Stimulated activated memory B cell treated with anti-CD40 and anti-IgM and Interleukin-4, amounts not matched to agents 10 μg/mL and 1 μg/mL and 100 μg/mL, for 72 hours (primary cell): ENCODE data around the gene EEIG2.

Experiments
- ATAC-seq: fragments of 150-1000 bp; cut with Tn5 transposase; 2 replicates; pipeline ENCODE4 v1.10.0; 2021
- H3K27ac Mint-ChIP-seq: one replicate; pipeline ENCODE4 v1.8.0; 2022; ENCODE audit warnings: mild to moderate bottlenecking, mixed read lengths
- H3K27me3 Mint-ChIP-seq: one replicate; pipeline ENCODE4 v1.8.0; 2022; ENCODE audit warnings: mixed read lengths
- H3K36me3 Mint-ChIP-seq: one replicate; pipeline ENCODE4 v1.8.0; 2022; ENCODE audit warnings: mixed read lengths
- H3K4me1 Mint-ChIP-seq: one replicate; pipeline ENCODE4 v1.8.0; 2022; ENCODE audit warnings: mixed read lengths
- H3K4me3 Mint-ChIP-seq: one replicate; pipeline ENCODE4 v1.8.0; 2022; ENCODE audit warnings: mild to moderate bottlenecking, moderate library complexity, mixed read lengths
- H3K9me3 Mint-ChIP-seq: one replicate; pipeline ENCODE4 v1.8.0; 2022; ENCODE audit warnings: mixed read lengths

The EEIG2 gene

GRCh38 chr1:108561689-108562326 lies 1.9 kb downstream of the EEIG2 start:
- Mint-ChIP-seq H3K4me1 (peaks cover 26% of the 10 kb centered on the region), H3K4me3 (peak overlapping the region; percentile 36), H3K27ac (no peak overlapping the region), H3K9me3 (no peaks in the 10 kb centered on the region), H3K27me3 (no peaks in the 10 kb centered on the region), H3K36me3 (peaks cover 5% of the 10 kb centered on the region)
- peak; percentile 69 for ATAC-seq

GRCh38 chr1:108563808-108564207 lies 3.9 kb downstream of the EEIG2 start:
- Mint-ChIP-seq H3K27me3 (no peaks in the 10 kb centered on the region), H3K27ac (no peak overlapping the region), H3K4me1 (peaks cover 26% of the 10 kb centered on the region), H3K4me3 (no peak overlapping the region), H3K9me3 (no peaks in the 10 kb centered on the region), H3K36me3 (peaks cover 5% of the 10 kb centered on the region)
- no peak for ATAC-seq

- Mint-ChIP-seq H3K27me3 (no peaks in the 10 kb centered on the region), H3K9me3 (no peaks in the 10 kb centered on the region), H3K36me3 (peaks cover 5% of the 10 kb centered on the region), H3K4me1 (peaks cover 22% of the 10 kb centered on the region), H3K27ac (no peak overlapping the region), H3K4me3 (no peak overlapping the region)
- ATAC-seq = no peak
These were observed 5.2 kb downstream of the EEIG2 start for GRCh38 chr1:108565081-108565480.

GRCh38 chr1:108565512-108565911 lies 5.6 kb downstream of the EEIG2 start:
- ATAC-seq = no peak
- Mint-ChIP-seq H3K4me3 (no peak overlapping the region), H3K9me3 (no peaks in the 10 kb centered on the region), H3K27me3 (no peaks in the 10 kb centered on the region), H3K36me3 (peaks cover 5% of the 10 kb centered on the region), H3K4me1 (peaks cover 20% of the 10 kb centered on the region), H3K27ac (no peak overlapping the region)

GRCh38 chr1:108568589-108568988 lies 8.7 kb downstream of the EEIG2 start:
- H3K9me3 Mint-ChIP-seq = no peaks in the 10 kb centered on the region
- no peak overlapping the region for H3K4me3 Mint-ChIP-seq
- peaks cover 4% of the 10 kb centered on the region for H3K36me3 Mint-ChIP-seq
- H3K27ac Mint-ChIP-seq = no peak overlapping the region
- no peak for ATAC-seq
- H3K27me3 Mint-ChIP-seq = no peaks in the 10 kb centered on the region
- peaks cover 10% of the 10 kb centered on the region for H3K4me1 Mint-ChIP-seq

GRCh38 chr1:108569097-108569728 lies 9.3 kb downstream of the EEIG2 start:
- Mint-ChIP-seq H3K9me3 (no peaks in the 10 kb centered on the region), H3K27me3 (no peaks in the 10 kb centered on the region), H3K4me3 (no peak overlapping the region), H3K36me3 (no peaks in the 10 kb centered on the region), H3K4me1 (peaks cover 4% of the 10 kb centered on the region), H3K27ac (no peak overlapping the region)
- ATAC-seq = no peak

GRCh38 chr1:108570128-108570527 lies 10.2 kb downstream of the EEIG2 start:
- Mint-ChIP-seq H3K4me1 (peaks cover under 1% of the 10 kb centered on the region), H3K27ac (no peak overlapping the region), H3K27me3 (no peaks in the 10 kb centered on the region), H3K36me3 (no peaks in the 10 kb centered on the region), H3K9me3 (no peaks in the 10 kb centered on the region), H3K4me3 (no peak overlapping the region)
- ATAC-seq = peak; percentile 91

GRCh38 chr1:108570998-108571401 lies 11.1 kb downstream of the EEIG2 start:
- Mint-ChIP-seq H3K27me3 (no peaks in the 10 kb centered on the region), H3K36me3 (peaks cover 6% of the 10 kb centered on the region), H3K9me3 (peaks cover 3% of the 10 kb centered on the region), H3K27ac (no peak overlapping the region), H3K4me1 (peaks cover 8% of the 10 kb centered on the region), H3K4me3 (no peak overlapping the region)
- ATAC-seq = no peak

- Mint-ChIP-seq H3K9me3 (peaks cover 3% of the 10 kb centered on the region), H3K4me3 (no peak overlapping the region), H3K4me1 (peaks cover 8% of the 10 kb centered on the region), H3K27me3 (no peaks in the 10 kb centered on the region), H3K36me3 (peaks cover 6% of the 10 kb centered on the region), H3K27ac (no peak overlapping the region)
- ATAC-seq = no peak
These were observed 12.3 kb downstream of the EEIG2 start for GRCh38 chr1:108572182-108572581.

GRCh38 chr1:108573183-108573582 lies 13.3 kb downstream of the EEIG2 start:
- no peak for ATAC-seq
- Mint-ChIP-seq H3K27ac (no peak overlapping the region), H3K36me3 (peaks cover 6% of the 10 kb centered on the region), H3K4me3 (no peak overlapping the region), H3K4me1 (peaks cover 8% of the 10 kb centered on the region), H3K27me3 (no peaks in the 10 kb centered on the region), H3K9me3 (peaks cover 3% of the 10 kb centered on the region)

GRCh38 chr1:108574008-108574407 lies 14.1 kb downstream of the EEIG2 start:
- Mint-ChIP-seq H3K4me1 (peaks cover 8% of the 10 kb centered on the region), H3K27ac (no peak overlapping the region), H3K36me3 (peaks cover 6% of the 10 kb centered on the region), H3K4me3 (no peak overlapping the region), H3K9me3 (peaks cover 3% of the 10 kb centered on the region), H3K27me3 (no peaks in the 10 kb centered on the region)
- ATAC-seq = no peak

- no peaks in the 10 kb centered on the region for H3K27me3 Mint-ChIP-seq
- peaks cover 8% of the 10 kb centered on the region for H3K4me1 Mint-ChIP-seq
- H3K9me3 Mint-ChIP-seq = peaks cover 7% of the 10 kb centered on the region
- no peak overlapping the region for H3K27ac Mint-ChIP-seq
- no peak overlapping the region for H3K4me3 Mint-ChIP-seq
- no peak for ATAC-seq
- peaks cover 6% of the 10 kb centered on the region for H3K36me3 Mint-ChIP-seq
These were observed 15.5 kb downstream of the EEIG2 start for GRCh38 chr1:108575375-108575774.

- Mint-ChIP-seq H3K4me1 (peaks cover 40% of the 10 kb centered on the region), H3K27ac (peak overlapping the region; percentile 34), H3K9me3 (peaks cover 8% of the 10 kb centered on the region), H3K36me3 (peaks cover 1% of the 10 kb centered on the region), H3K27me3 (no peaks in the 10 kb centered on the region), H3K4me3 (peak overlapping the region; percentile 10)
- ATAC-seq = no peak
These were observed 24.0 kb downstream of the EEIG2 start for GRCh38 chr1:108583757-108584427.

- peak overlapping the region; percentile 39 for H3K4me3 Mint-ChIP-seq
- H3K4me1 Mint-ChIP-seq = peaks cover 46% of the 10 kb centered on the region
- H3K27me3 Mint-ChIP-seq = no peaks in the 10 kb centered on the region
- peak; percentile 77 for ATAC-seq
- peaks cover 7% of the 10 kb centered on the region for H3K36me3 Mint-ChIP-seq
- H3K27ac Mint-ChIP-seq = peak overlapping the region; percentile 34
- peaks cover 8% of the 10 kb centered on the region for H3K9me3 Mint-ChIP-seq
These were observed 24.5 kb downstream of the EEIG2 start for GRCh38 chr1:108584428-108584856.

- Mint-ChIP-seq H3K27me3 (no peaks in the 10 kb centered on the region), H3K4me1 (peaks cover 50% of the 10 kb centered on the region), H3K27ac (peak overlapping the region; percentile 34), H3K36me3 (peaks cover 10% of the 10 kb centered on the region), H3K4me3 (no peak overlapping the region), H3K9me3 (peaks cover 4% of the 10 kb centered on the region)
- ATAC-seq = no peak
These were observed 25.4 kb downstream of the EEIG2 start for GRCh38 chr1:108585313-108585712.

GRCh38 chr1:108590441-108590840 lies 30.5 kb downstream of the EEIG2 start:
- H3K9me3 Mint-ChIP-seq = no peaks in the 10 kb centered on the region
- H3K27ac Mint-ChIP-seq = peak overlapping the region; percentile 5
- peaks cover 53% of the 10 kb centered on the region for H3K4me1 Mint-ChIP-seq
- no peak overlapping the region for H3K4me3 Mint-ChIP-seq
- H3K27me3 Mint-ChIP-seq = no peaks in the 10 kb centered on the region
- H3K36me3 Mint-ChIP-seq = peaks cover 10% of the 10 kb centered on the region
- ATAC-seq = no peak
